GM12878 (cell line): ENCODE data around the gene PIGS. TPM values are rescaled to one million over a fixed set of nuclear protein-coding genes. Genes with fewer than 3 reads are reported as not detected.
A peak's percentile ranks its signal among the peaks of the same experiment; 100 is the strongest.

Experiments used
- ATAC-seq: fragments of 200-7000 bp; cut with Tn5 transposase; 3 replicates; pipeline ENCODE4 v1.9.1; 2020; ENCODE audit warnings: mild to moderate bottlenecking, moderate library complexity
- BruUV-seq: library from RNA; stranded (reverse); fragments of 400-500 nt; replicated peaks from 2 replicates; lab custom pipeline; 2021; lab: Mats Ljungman, UMichigan
- CTCF ChIA-PET: fragments of 300-600 bp; sonication (Branson Sonifier 250); formaldehyde crosslinking; extraction: SDS; loops from one replicate; lab custom pipeline; 2021; ENCODE audit warnings: inconsistent platforms; lab: Yijun Ruan, JAX
- POLR2A ChIA-PET: fragments of 350-600 bp; formaldehyde crosslinking; extraction: SDS; loops from one replicate; lab custom pipeline; 2021; ENCODE audit warnings: inconsistent platforms; lab: Charles Lee
- RAD21 ChIA-PET: fragments of 300-600 bp; sonication (Branson Sonifier 250); formaldehyde crosslinking; loops from one replicate; lab custom pipeline; 2023; ENCODE audit warnings: antibody characterized with exemption; ENCODE audit not compliant: unreplicated experiment; lab: Charles Lee
- SMC1A ChIA-PET: fragments of 300-600 bp; sonication (Branson Sonifier 250); formaldehyde crosslinking; loops from one replicate; lab custom pipeline; 2023; ENCODE audit not compliant: unreplicated experiment, uncharacterized antibody; lab: Charles Lee
- DNase-seq: peaks from one replicate; pipeline ENCODE4 v3.0.0-alpha.2; 2011; ENCODE audit warnings: low read depth, low spot score
- FAIRE-seq: peaks from 3 replicates; lab custom pipeline; 2011; peaks lifted over from hg19 to GRCh38; lab: Jason Lieb, UNC
- H2AFZ ChIP-seq: 2 replicates; pipeline ENCODE4 v1.6.0; 2011; ENCODE audit warnings: low read depth, low read length, control low read depth; ENCODE audit not compliant: control insufficient read depth
- H3K27ac ChIP-seq: 2 replicates; pipeline ENCODE4 v1.5.1; 2011; ENCODE audit warnings: control low read depth; ENCODE audit not compliant: control insufficient read depth, insufficient read depth
- H3K27me3 ChIP-seq, 2 experiments: replicated peaks in 1 of 2; 2 replicates each; pipeline versions ENCODE4 v1.6.0 to v1.6.1; 2011; ENCODE audit warnings: low read length in 1 of 2; ENCODE audit not compliant: control insufficient read depth in 2 of 2, insufficient read depth in 2 of 2
- H3K36me3 ChIP-seq, 2 experiments: 2 replicates each; pipeline ENCODE4 v1.5.1; 2011; ENCODE audit warnings: low read length in 1 of 2; ENCODE audit not compliant: control insufficient read depth in 2 of 2, insufficient read depth in 2 of 2
- H3K4me1 ChIP-seq: 2 replicates; pipeline ENCODE4 v1.6.1; 2011; ENCODE audit warnings: mild to moderate bottlenecking, low read length, moderate library complexity, mixed read lengths; ENCODE audit not compliant: control insufficient read depth, insufficient read depth
- H3K4me2 ChIP-seq: 2 replicates; pipeline ENCODE4 v1.6.0; 2011; ENCODE audit warnings: control low read depth; ENCODE audit not compliant: control insufficient read depth, insufficient read depth
- H3K4me3 ChIP-seq: fragments of 200-600 bp; sonication (generic); 2 replicates; pipeline ENCODE4 v1.5.1; 2016
- H3K79me2 ChIP-seq: 2 replicates; pipeline ENCODE4 v1.6.0; 2011; ENCODE audit warnings: low read length; ENCODE audit not compliant: control insufficient read depth, insufficient read depth
- H3K9ac ChIP-seq: 2 replicates; pipeline ENCODE4 v1.8.0; 2011; ENCODE audit warnings: low read length, control low read depth, mixed read lengths; ENCODE audit not compliant: control insufficient read depth, insufficient read depth
- H3K9me3 ChIP-seq: replicated peaks from 3 replicates; pipeline ENCODE4 v1.5.1; 2011; ENCODE audit warnings: mild to moderate bottlenecking, low read length; ENCODE audit not compliant: control insufficient read depth, insufficient read depth
- H4K20me1 ChIP-seq: 2 replicates; pipeline ENCODE4 v1.6.0; 2011; ENCODE audit not compliant: control insufficient read depth, insufficient read depth
- ATF7 ChIP-seq: fragments of 450-650 bp; IDR thresholded peaks from 2 replicates; pipeline ENCODE4 v1.6.1; 2016; ENCODE audit warnings: low read depth, mild to moderate bottlenecking
- BRCA1 ChIP-seq: IDR thresholded peaks from 2 replicates; pipeline ENCODE4 v1.6.1; 2011; ENCODE audit warnings: low read depth, low read length, improper control_type of control experiment
- NFYA ChIP-seq: IDR thresholded peaks from 2 replicates; pipeline ENCODE4 v1.6.1; 2011; ENCODE audit warnings: low read depth, mild to moderate bottlenecking, low read length, improper control_type of control experiment, borderline replicate concordance
- NR2C1 ChIP-seq: fragments of 450-650 bp; IDR thresholded peaks from 2 replicates; pipeline ENCODE4 v1.6.1; 2017; ENCODE audit warnings: antibody characterized with exemption, mild to moderate bottlenecking, moderate library complexity
- NR2C2 ChIP-seq: IDR thresholded peaks from 2 replicates; pipeline ENCODE4 v1.6.1; 2011; ENCODE audit warnings: borderline replicate concordance, low read depth; ENCODE audit not compliant: control insufficient read depth, insufficient read length
- POLR2AphosphoS5 ChIP-seq: IDR thresholded peaks from 2 replicates; pipeline ENCODE4 v1.6.1; 2011; ENCODE audit warnings: mild to moderate bottlenecking, low read length, inconsistent platforms
- RUNX3 ChIP-seq: IDR thresholded peaks from 2 replicates; pipeline ENCODE4 v1.6.1; 2012; ENCODE audit warnings: low read length, inconsistent platforms
- SRF ChIP-seq, 2 experiments: IDR thresholded peaks; 2 replicates each; pipeline ENCODE4 v1.6.1; 2011; ENCODE audit warnings: low read depth in 2 of 2, low read length in 2 of 2, mild to moderate bottlenecking in 1 of 2, moderate library complexity in 1 of 2
- TAF1 ChIP-seq: IDR thresholded peaks from 2 replicates; pipeline ENCODE4 v1.6.1; 2011; ENCODE audit warnings: mild to moderate bottlenecking, low read depth, low read length, borderline replicate concordance
- TCF12 ChIP-seq: IDR thresholded peaks from 2 replicates; pipeline ENCODE4 v1.6.1; 2011; ENCODE audit warnings: low read depth, mild to moderate bottlenecking, low read length
- ZZZ3 ChIP-seq: IDR thresholded peaks from 2 replicates; pipeline ENCODE4 v1.6.1; 2011; ENCODE audit warnings: low read depth; ENCODE audit not compliant: control insufficient read depth, insufficient read length
- WGBS: methylation state at CpG from one replicate; pipeline ENCODE4 v1.1.6; 2016; ENCODE audit warnings: low lambda C conversion rate; ENCODE audit not compliant: insufficient replicate concordance, insufficient coverage; ENCODE audit errors: missing lambda C conversion rate; 5-methylcytosine and 5-hydroxymethylcytosine counted together
- in situ Hi-C: fragments of 300-500 bp; cut with MboI; formaldehyde crosslinking; loops from 9 replicates; pipeline ENCODE4 v1.14.3; 2018; ENCODE audit warnings: mixed read lengths
- intact Hi-C: fragments of 100-400 bp; cut with micrococcal nuclease; formaldehyde crosslinking; loops from one replicate; pipeline ENCODE4 v1.14.2; 2022; ENCODE audit not compliant: unreplicated experiment
- polyA plus RNA-seq, 11 experiments: library from polyadenylated mRNA; depleted of rRNA in 4 of 11; unstranded in 6 of 11; stranded (reverse) in 5 of 11; fragments of >200 nt; fragmentation: Nextera tagmentation in 4 of 11; fragmentation: Illumina TruSeq in 1 of 11; extraction: Ambion mirVana in 4 of 11; extraction: Trizol in 1 of 11; gene quantifications; 1 replicate in 1 of 11; 2 replicates in 10 of 11; pipeline versions ENCODE4 v1.2.1 to v1.2.3, GENCODE V29; 2011 to 2016; ENCODE audit warnings: inconsistent platforms in 2 of 11, missing spikeins in 2 of 11, low read depth in 1 of 11
- total RNA-seq, 4 experiments: library from RNA; depleted of rRNA in 3 of 4; stranded (reverse); fragments of >200 nt in 3 of 4; fragmentation: Illumina TruSeq in 1 of 4; extraction: Trizol in 1 of 4; gene quantifications; 2 replicates each; pipeline versions ENCODE4 v1.2.1 to v1.2.3, GENCODE V29; 2013 to 2021
- TF ChIP-seq, protein P1 (sequence below): IDR thresholded peaks from 2 replicates; pipeline ENCODE4 v1.6.1; 2012; ENCODE audit warnings: low read depth, low read length, improper control_type of control experiment
- TF ChIP-seq, protein P2 (sequence below): IDR thresholded peaks from 2 replicates; pipeline ENCODE4 v1.6.1; 2012; ENCODE audit warnings: low read length, inconsistent platforms
- TF ChIP-seq, protein P3 (sequence below): IDR thresholded peaks from 2 replicates; pipeline ENCODE4 v1.6.1; 2012; ENCODE audit warnings: improper control_type of control experiment, low read depth, low read length; ENCODE audit not compliant: insufficient replicate concordance
- TF ChIP-seq, protein P4 (sequence below): fragments of 450-650 bp; IDR thresholded peaks from 2 replicates; pipeline ENCODE4 v1.6.1; 2017; ENCODE audit warnings: borderline replicate concordance

Gene PIGS
- total and polyA plus RNA-seq, 10 of the 15 experiments (the other 5 are each of a cell fraction or from before 2014, with no cell fraction given) = 27.5 to 73.7 (median 50.7) TPM

DNA sequence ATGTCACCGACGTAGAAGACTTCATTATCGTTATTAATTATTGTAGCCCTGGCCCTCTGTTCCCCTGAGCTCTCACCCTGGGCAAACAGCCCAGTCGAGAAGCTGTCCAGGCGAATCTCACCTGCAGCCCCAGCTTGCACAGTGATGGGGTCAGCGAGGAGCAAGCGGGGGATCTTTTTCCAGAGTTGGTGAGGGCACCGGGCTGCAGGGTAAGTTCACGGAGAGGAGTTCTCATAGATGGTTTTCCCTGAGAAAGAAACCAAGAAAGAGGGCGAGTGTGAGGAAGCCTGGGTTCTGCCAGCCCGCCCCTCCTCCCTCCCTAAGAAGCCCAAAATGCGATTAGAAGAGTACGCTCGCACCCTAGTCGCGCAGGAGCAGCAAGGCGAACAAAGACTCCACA is 27.1 kb upstream of the PIGS start:
- Histone ChIP-seq H2AFZ (peak overlapping the region; percentile 82), H3K9ac (peak overlapping the region; percentile 97), H3K4me3 (peak overlapping the region; percentile 98), H3K36me3 (peaks cover 0 to 4% of the 10 kb centered on the region in 2 experiments; a peak in 1 of 4 replicates), H4K20me1 (no peaks in the 10 kb centered on the region), H3K4me2 (peak overlapping the region; percentile 95), H3K27ac (peak overlapping the region; percentile 94), H3K4me1 (peaks cover 5% of the 10 kb centered on the region), H3K79me2 (peaks cover 21% of the 10 kb centered on the region), H3K9me3 (no peaks in the 10 kb centered on the region), H3K27me3 (no peaks in the 10 kb centered on the region)
- DNase-seq (no peak), ATAC-seq (peak; percentile 3; the same call in 2 of the 3 replicates), FAIRE-seq (no peak)
- SMC1A ChIA-PET = interaction anchor here (1.0 to 2.9 kb wide), 8 partner anchors 16 to 351 kb away, joined by 3 to 25 read pairs (median 8); partner anchors contain the start of genes ALDOC, PIGS and UNC119
- intact Hi-C loops = loop anchor here (2.0 kb wide), 3 partner anchors 22 to 50 kb away; partner anchors contain the start of genes ALDOC and BLTP2
- in situ Hi-C loops = no loop called here
- POLR2A ChIA-PET = interaction anchor here (0.9 to 5.4 kb wide), 15 partner anchors 9 to 121 kb away, joined by 3 to 56 read pairs (median 4); partner anchors contain the start of genes ALDOC, PIGS, PROCA1 and RPL23A
- CTCF ChIA-PET = interaction anchor here (0.6 to 5.9 kb wide), 12 partner anchors 13 to 129 kb away, joined by 3 to 51 read pairs (median 5); partner anchors contain the start of genes ALDOC and RSKR
- TSS peak; percentile 75 for BruUV-seq
- 2% methylated on average over 17 of the region's 17 CpGs for WGBS
- RAD21 ChIA-PET = interaction anchor here (0.8 to 2.9 kb wide), 3 partner anchors 11 to 27 kb away, joined by 4 to 24 read pairs (median 4); partner anchors contain the start of genes ALDOC and PIGS
- TF ChIP-seq RUNX3 = no peak
- TF ChIP-seq ZZZ3 = no peak
- no peak for TF ChIP-seq NR2C1
- TF ChIP-seq, protein P1, sequence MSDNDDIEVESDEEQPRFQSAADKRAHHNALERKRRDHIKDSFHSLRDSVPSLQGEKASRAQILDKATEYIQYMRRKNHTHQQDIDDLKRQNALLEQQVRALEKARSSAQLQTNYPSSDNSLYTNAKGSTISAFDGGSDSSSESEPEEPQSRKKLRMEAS = no peak
- TF ChIP-seq SRF (IDR thresholded peaks at IDR 0.05; ENCODE audit: low read depth in 2 of 2, low read length in 2 of 2) = no peak
- no peak for TF ChIP-seq TAF1
- TF ChIP-seq ATF7 = no peak
- no peak for TF ChIP-seq NR2C2
- no peak for TF ChIP-seq NFYA
- TF ChIP-seq BRCA1 = no peak
- TF ChIP-seq, protein P2, sequence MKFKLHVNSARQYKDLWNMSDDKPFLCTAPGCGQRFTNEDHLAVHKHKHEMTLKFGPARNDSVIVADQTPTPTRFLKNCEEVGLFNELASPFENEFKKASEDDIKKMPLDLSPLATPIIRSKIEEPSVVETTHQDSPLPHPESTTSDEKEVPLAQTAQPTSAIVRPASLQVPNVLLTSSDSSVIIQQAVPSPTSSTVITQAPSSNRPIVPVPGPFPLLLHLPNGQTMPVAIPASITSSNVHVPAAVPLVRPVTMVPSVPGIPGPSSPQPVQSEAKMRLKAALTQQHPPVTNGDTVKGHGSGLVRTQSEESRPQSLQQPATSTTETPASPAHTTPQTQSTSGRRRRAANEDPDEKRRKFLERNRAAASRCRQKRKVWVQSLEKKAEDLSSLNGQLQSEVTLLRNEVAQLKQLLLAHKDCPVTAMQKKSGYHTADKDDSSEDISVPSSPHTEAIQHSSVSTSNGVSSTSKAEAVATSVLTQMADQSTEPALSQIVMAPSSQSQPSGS = no peak
- no peak for TF ChIP-seq POLR2AphosphoS5
- TF ChIP-seq, protein P3, sequence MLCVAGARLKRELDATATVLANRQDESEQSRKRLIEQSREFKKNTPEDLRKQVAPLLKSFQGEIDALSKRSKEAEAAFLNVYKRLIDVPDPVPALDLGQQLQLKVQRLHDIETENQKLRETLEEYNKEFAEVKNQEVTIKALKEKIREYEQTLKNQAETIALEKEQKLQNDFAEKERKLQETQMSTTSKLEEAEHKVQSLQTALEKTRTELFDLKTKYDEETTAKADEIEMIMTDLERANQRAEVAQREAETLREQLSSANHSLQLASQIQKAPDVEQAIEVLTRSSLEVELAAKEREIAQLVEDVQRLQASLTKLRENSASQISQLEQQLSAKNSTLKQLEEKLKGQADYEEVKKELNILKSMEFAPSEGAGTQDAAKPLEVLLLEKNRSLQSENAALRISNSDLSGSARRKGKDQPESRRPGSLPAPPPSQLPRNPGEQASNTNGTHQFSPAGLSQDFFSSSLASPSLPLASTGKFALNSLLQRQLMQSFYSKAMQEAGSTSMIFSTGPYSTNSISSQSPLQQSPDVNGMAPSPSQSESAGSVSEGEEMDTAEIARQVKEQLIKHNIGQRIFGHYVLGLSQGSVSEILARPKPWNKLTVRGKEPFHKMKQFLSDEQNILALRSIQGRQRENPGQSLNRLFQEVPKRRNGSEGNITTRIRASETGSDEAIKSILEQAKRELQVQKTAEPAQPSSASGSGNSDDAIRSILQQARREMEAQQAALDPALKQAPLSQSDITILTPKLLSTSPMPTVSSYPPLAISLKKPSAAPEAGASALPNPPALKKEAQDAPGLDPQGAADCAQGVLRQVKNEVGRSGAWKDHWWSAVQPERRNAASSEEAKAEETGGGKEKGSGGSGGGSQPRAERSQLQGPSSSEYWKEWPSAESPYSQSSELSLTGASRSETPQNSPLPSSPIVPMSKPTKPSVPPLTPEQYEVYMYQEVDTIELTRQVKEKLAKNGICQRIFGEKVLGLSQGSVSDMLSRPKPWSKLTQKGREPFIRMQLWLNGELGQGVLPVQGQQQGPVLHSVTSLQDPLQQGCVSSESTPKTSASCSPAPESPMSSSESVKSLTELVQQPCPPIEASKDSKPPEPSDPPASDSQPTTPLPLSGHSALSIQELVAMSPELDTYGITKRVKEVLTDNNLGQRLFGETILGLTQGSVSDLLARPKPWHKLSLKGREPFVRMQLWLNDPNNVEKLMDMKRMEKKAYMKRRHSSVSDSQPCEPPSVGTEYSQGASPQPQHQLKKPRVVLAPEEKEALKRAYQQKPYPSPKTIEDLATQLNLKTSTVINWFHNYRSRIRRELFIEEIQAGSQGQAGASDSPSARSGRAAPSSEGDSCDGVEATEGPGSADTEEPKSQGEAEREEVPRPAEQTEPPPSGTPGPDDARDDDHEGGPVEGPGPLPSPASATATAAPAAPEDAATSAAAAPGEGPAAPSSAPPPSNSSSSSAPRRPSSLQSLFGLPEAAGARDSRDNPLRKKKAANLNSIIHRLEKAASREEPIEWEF = no peak
- TF ChIP-seq, protein P4, sequence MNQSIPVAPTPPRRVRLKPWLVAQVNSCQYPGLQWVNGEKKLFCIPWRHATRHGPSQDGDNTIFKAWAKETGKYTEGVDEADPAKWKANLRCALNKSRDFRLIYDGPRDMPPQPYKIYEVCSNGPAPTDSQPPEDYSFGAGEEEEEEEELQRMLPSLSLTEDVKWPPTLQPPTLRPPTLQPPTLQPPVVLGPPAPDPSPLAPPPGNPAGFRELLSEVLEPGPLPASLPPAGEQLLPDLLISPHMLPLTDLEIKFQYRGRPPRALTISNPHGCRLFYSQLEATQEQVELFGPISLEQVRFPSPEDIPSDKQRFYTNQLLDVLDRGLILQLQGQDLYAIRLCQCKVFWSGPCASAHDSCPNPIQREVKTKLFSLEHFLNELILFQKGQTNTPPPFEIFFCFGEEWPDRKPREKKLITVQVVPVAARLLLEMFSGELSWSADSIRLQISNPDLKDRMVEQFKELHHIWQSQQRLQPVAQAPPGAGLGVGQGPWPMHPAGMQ = no peak
- TF ChIP-seq TCF12 = no peak
